GM18868 (cell line): ENCODE results near the gene ALKBH3.

Source experiments
- ATAC-seq: cut with Tn5 transposase; IDR thresholded peaks from one replicate; pipeline ENCODE4 v1.9.1; 2021; ENCODE audit warnings: mild to moderate bottlenecking, moderate library complexity; ENCODE audit not compliant: unreplicated experiment

The ALKBH3 gene

GRCh38 chr11:43936076-43936475 lies 55.4 kb downstream of the ALKBH3 start:
- no peak for ATAC-seq

GRCh38 chr11:43937434-43938411 lies 57.1 kb downstream of the ALKBH3 start:
- ATAC-seq: no peak

- ATAC-seq: no peak
Observed at GRCh38 chr11:43941257-43941994, 60.8 kb downstream of the ALKBH3 start.

GRCh38 chr11:43942662-43943371 lies 62.2 kb downstream of the ALKBH3 start:
- peak; percentile 26 for ATAC-seq

- peak; percentile 4 for ATAC-seq
Observed at GRCh38 chr11:43943372-43943930, 62.8 kb downstream of the ALKBH3 start.

- ATAC-seq: no peak
Observed at GRCh38 chr11:43943931-43944751, 63.5 kb downstream of the ALKBH3 start.

- peak; percentile 34 for ATAC-seq
Observed at GRCh38 chr11:43944761-43945311, 64.2 kb downstream of the ALKBH3 start.

- no peak for ATAC-seq
Observed at GRCh38 chr11:43947003-43947500, 66.4 kb downstream of the ALKBH3 start.

- ATAC-seq: no peak
Observed at GRCh38 chr11:43947815-43948214, 67.2 kb downstream of the ALKBH3 start.

- ATAC-seq: no peak
Observed at GRCh38 chr11:43948341-43949225, 68.0 kb downstream of the ALKBH3 start.

- ATAC-seq: no peak
Observed at GRCh38 chr11:43950311-43950855, 69.8 kb downstream of the ALKBH3 start.

GRCh38 chr11:43951231-43951630 lies 70.6 kb downstream of the ALKBH3 start:
- ATAC-seq: no peak

GRCh38 chr11:43952020-43952400 lies 71.4 kb downstream of the ALKBH3 start:
- no peak for ATAC-seq

- ATAC-seq: no peak
Observed at GRCh38 chr11:43952401-43953342, 72.0 kb downstream of the ALKBH3 start.

GRCh38 chr11:43953521-43953920 lies 72.9 kb downstream of the ALKBH3 start:
- ATAC-seq: no peak

- no peak for ATAC-seq
Observed at GRCh38 chr11:43954241-43954640, 73.6 kb downstream of the ALKBH3 start.
